HepG2 (cell line): ENCODE results near the gene C1QTNF6. TPM values are rescaled to one million over a fixed set of nuclear protein-coding genes. Genes with fewer than 3 reads are reported as not detected.

Experiments
- ATAC-seq: fragments of 200-7000 bp; cut with Tn5 transposase; 3 replicates; pipeline ENCODE4 v1.9.1; 2020; ENCODE audit warnings: mild to moderate bottlenecking, moderate library complexity
- BruUV-seq: library from RNA; stranded (reverse); fragments of 400-500 nt; replicated peaks from 2 replicates; lab custom pipeline; 2021; lab: Mats Ljungman, UMichigan
- CTCF ChIA-PET: fragments of 300-600 bp; formaldehyde crosslinking; extraction: SDS; loops from one replicate; lab custom pipeline; 2021; ENCODE audit warnings: low total read pairs, inconsistent platforms, low intra/inter-chr PET ratio; lab: Yijun Ruan, JAX
- POLR2A ChIA-PET: fragments of 350-600 bp; sonication (Branson Sonifier 250); formaldehyde crosslinking; loops from one replicate; lab custom pipeline; 2020; ENCODE audit warnings: antibody characterized with exemption, inconsistent platforms; lab: Yijun Ruan, JAX
- DNase-seq: peaks from one replicate; pipeline ENCODE4 v3.0.0-alpha.2; 2015; ENCODE audit warnings: low spot score
- FAIRE-seq: peaks from 3 replicates; lab custom pipeline; 2011; peaks lifted over from hg19 to GRCh38; lab: Jason Lieb, UNC
- H2AFZ ChIP-seq: one replicate; pipeline ENCODE4 v1.6.1; 2011; ENCODE audit warnings: low read length, inconsistent platforms
- H3K27ac ChIP-seq: fragments of 300-600 bp; 3 replicates; pipeline ENCODE4 v1.8.0; 2011; ENCODE audit warnings: mixed run types, mild to moderate bottlenecking, mixed read lengths, low read length, inconsistent platforms; ENCODE audit not compliant: insufficient read depth; ENCODE audit errors: extremely low read length
- H3K27me3 ChIP-seq, 2 experiments: fragments of 200-600 bp in 1 of 2; 2 replicates in 1 of 2; 3 replicates in 1 of 2; pipeline versions ENCODE4 v1.6.0 to v1.8.0; 2011; ENCODE audit warnings: low read length in 2 of 2, mild to moderate bottlenecking in 2 of 2, moderate library complexity in 2 of 2, inconsistent platforms in 1 of 2; ENCODE audit not compliant: insufficient read depth in 2 of 2, control insufficient read depth in 1 of 2
- H3K36me3 ChIP-seq, 2 experiments: fragments of 200-600 bp in 1 of 2; replicated peaks in 1 of 2; 2 replicates in 1 of 2; 3 replicates in 1 of 2; pipeline versions ENCODE4 v1.5.1 to v1.8.0; 2011; ENCODE audit warnings: low read length in 2 of 2, inconsistent platforms in 1 of 2; ENCODE audit not compliant: insufficient read depth in 2 of 2, control insufficient read depth in 1 of 2
- H3K4me1 ChIP-seq: 2 replicates; pipeline ENCODE4 v1.5.1; 2012; ENCODE audit warnings: low read length, inconsistent platforms; ENCODE audit not compliant: insufficient read depth
- H3K4me2 ChIP-seq: 2 replicates; pipeline ENCODE4 v1.6.0; 2011; ENCODE audit warnings: low read depth, low read length, inconsistent platforms
- H3K4me3 ChIP-seq, 3 experiments: fragments of 200-600 bp in 1 of 3; sonication (generic), shearing (Covaris generic) in 1 of 3; replicated peaks in 1 of 3; 2 replicates each; pipeline ENCODE4 v1.5.1; 2011 to 2016; ENCODE audit warnings: low read length in 3 of 3, inconsistent platforms in 2 of 3, low read depth in 2 of 3, mild to moderate bottlenecking in 2 of 3, control low read depth in 1 of 3, mixed read lengths in 1 of 3; ENCODE audit not compliant: insufficient read depth in 1 of 3
- H3K79me2 ChIP-seq: one replicate; pipeline ENCODE4 v1.6.1; 2011; ENCODE audit warnings: low read length, inconsistent platforms; ENCODE audit not compliant: insufficient read depth
- H3K9ac ChIP-seq: 2 replicates; pipeline ENCODE4 v1.6.0; 2011; ENCODE audit warnings: mild to moderate bottlenecking, low read depth, low read length, inconsistent platforms; ENCODE audit not compliant: insufficient read depth
- H3K9me3 ChIP-seq: 2 replicates; pipeline ENCODE4 v1.5.1; 2012; ENCODE audit warnings: mild to moderate bottlenecking, low read length
- H4K20me1 ChIP-seq: 2 replicates; pipeline ENCODE4 v1.6.0; 2011; ENCODE audit warnings: inconsistent platforms, mild to moderate bottlenecking, low read length, moderate library complexity; ENCODE audit not compliant: insufficient read depth
- KLF9 ChIP-seq: IDR thresholded peaks from 2 replicates; pipeline ENCODE4 v1.6.1; 2016; ENCODE audit warnings: low read depth
- MBNL3 ChIP-seq: fragments of 250-450 bp; sonication (Bioruptor Pico); conservative IDR thresholded peaks from 2 replicates; pipeline ENCODE4 v1.8.0; 2022; ENCODE audit warnings: mild to moderate bottlenecking, inconsistent platforms
- SATB2 ChIP-seq: sonication (generic); formaldehyde crosslinking; IDR thresholded peaks from 2 replicates; pipeline ENCODE4 v1.5.0; 2020; ENCODE audit warnings: missing genetic modification reagents
- ZNF350 ChIP-seq: sonication (generic); formaldehyde crosslinking; IDR thresholded peaks from 2 replicates; pipeline ENCODE4 v1.4.0; 2020; ENCODE audit warnings: mild to moderate bottlenecking, low read depth, missing genetic modification reagents, borderline replicate concordance
- ZNF557 ChIP-seq: sonication (generic); formaldehyde crosslinking; IDR thresholded peaks from 2 replicates; pipeline ENCODE4 v1.4.0; 2020; ENCODE audit warnings: missing genetic modification reagents
- ZNF713 ChIP-seq: sonication (generic); formaldehyde crosslinking; IDR thresholded peaks from 2 replicates; pipeline ENCODE4 v1.4.0; 2020; ENCODE audit warnings: mild to moderate bottlenecking, missing genetic modification reagents
- ZNF724P ChIP-seq: sonication (generic); formaldehyde crosslinking; IDR thresholded peaks from 2 replicates; pipeline ENCODE4 v1.8.0; 2022; ENCODE audit warnings: missing genetic modification reagents, borderline replicate concordance
- ZNF790 ChIP-seq: sonication (generic); formaldehyde crosslinking; IDR thresholded peaks from 2 replicates; pipeline ENCODE4 v1.8.0; 2022; ENCODE audit warnings: missing genetic modification reagents, mild to moderate bottlenecking, borderline replicate concordance
- ZNF878 ChIP-seq: sonication (generic); formaldehyde crosslinking; IDR thresholded peaks from 2 replicates; pipeline ENCODE4 v1.8.1; 2023; ENCODE audit warnings: mild to moderate bottlenecking, missing genetic modification reagents, moderate library complexity
- WGBS: methylation state at CpG from one replicate; pipeline ENCODE4 v1.1.6; 2017; ENCODE audit warnings: low lambda C conversion rate; 5-methylcytosine and 5-hydroxymethylcytosine counted together
- in situ Hi-C: cut with HindIII; loops from 2 replicates; pipeline ENCODE4 v1.10.0; 2017; ENCODE audit warnings: low pct_unique_long_range_greater_than_20kb; ENCODE audit not compliant: extremely low pct_ligation_motif_present
- intact Hi-C: fragments of 100-400 bp; cut with micrococcal nuclease; formaldehyde crosslinking; loops from one replicate; pipeline ENCODE4 v1.10.0; 2022; ENCODE audit not compliant: unreplicated experiment
- polyA plus RNA-seq, 8 experiments: library from polyadenylated mRNA; depleted of rRNA in 3 of 8; stranded (reverse) in 7 of 8; unstranded in 1 of 8; fragments of >200 nt; fragmentation: Illumina TruSeq in 4 of 8; extraction: Trizol in 4 of 8; gene quantifications; 2 replicates each; pipeline versions ENCODE4 v1.2.1 to v1.2.3, GENCODE V29; 2011 to 2016; ENCODE audit warnings: low read depth in 4 of 8, missing spikeins in 1 of 8, mixed read lengths in 1 of 8; ENCODE audit not compliant: insufficient read depth in 1 of 8
- total RNA-seq, 5 experiments: library from RNA; depleted of rRNA; stranded (reverse); fragments of >200 nt; fragmentation: Illumina TruSeq; extraction: Trizol; gene quantifications; 2 replicates each; pipeline ENCODE4 v1.2.3, GENCODE V29; 2016; ENCODE audit warnings: low read depth in 1 of 5
- TF ChIP-seq, protein P1 (sequence below): sonication (generic); formaldehyde crosslinking; IDR thresholded peaks from 2 replicates; pipeline ENCODE4 v1.4.0; 2020; ENCODE audit warnings: missing genetic modification reagents
- TF ChIP-seq, protein P2 (sequence below): IDR thresholded peaks from 2 replicates; pipeline ENCODE4 v1.6.1; 2016; ENCODE audit warnings: missing biosample characterization, missing genetic modification reagents, low read depth

The C1QTNF6 gene
- total and polyA plus RNA-seq, 2 of the 13 experiments (the other 11 are each of a cell fraction or from before 2014, with no cell fraction given) = 2.7 to 6.9 TPM

DNA sequence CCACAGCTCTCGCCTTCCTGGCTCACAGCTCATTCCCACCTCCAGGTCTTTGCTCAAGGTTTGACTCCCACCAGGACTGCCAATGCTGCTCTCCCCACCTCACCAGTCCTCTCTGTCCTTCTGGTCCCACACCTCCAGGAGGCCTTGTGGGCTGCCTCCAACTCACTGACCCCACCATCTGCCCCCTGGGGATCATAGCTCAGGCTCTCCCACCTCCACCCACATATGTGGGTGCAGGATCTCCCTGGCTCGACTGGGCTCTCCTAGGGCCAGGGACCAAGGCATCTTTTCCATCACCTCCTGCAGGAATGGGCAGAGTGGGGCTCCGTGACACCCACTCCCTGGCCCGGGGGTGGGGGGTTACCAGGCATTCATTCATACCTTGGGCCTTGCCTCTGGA is 38.0 kb upstream of the C1QTNF6 start:
- Histone ChIP-seq H3K27me3 (peaks cover 2 to 12% of the 10 kb centered on the region in 2 experiments; a peak in 3 of 5 replicates), H3K79me2 (no peaks in the 10 kb centered on the region), H3K27ac (no peak overlapping the region), H3K9me3 (no peaks in the 10 kb centered on the region), H3K36me3 (no peaks in the 10 kb centered on the region; a peak in 1 of 5 replicates), H4K20me1 (no peaks in the 10 kb centered on the region), H3K9ac (no peak overlapping the region), H3K4me1 (peaks cover 17% of the 10 kb centered on the region), H3K4me2 (no peak overlapping the region), H3K4me3 (no peak overlapping the region), H2AFZ (no peak overlapping the region)
- ChIA-PET CTCF (no interaction called here), POLR2A (no interaction called here)
- DNase-seq = no peak
- FAIRE-seq = no peak
- intact Hi-C loops = no loop called here
- no peak for ATAC-seq
- WGBS = 28% methylated on average over 2 of the region's 4 CpGs
- no peak for TF ChIP-seq ZNF724P (CRISPR knock-in tag)
- no peak for TF ChIP-seq ZNF350 (CRISPR knock-in tag)
- no peak for TF ChIP-seq KLF9
- no peak for TF ChIP-seq ZNF713 (CRISPR knock-in tag)
- TF ChIP-seq, protein P1, sequence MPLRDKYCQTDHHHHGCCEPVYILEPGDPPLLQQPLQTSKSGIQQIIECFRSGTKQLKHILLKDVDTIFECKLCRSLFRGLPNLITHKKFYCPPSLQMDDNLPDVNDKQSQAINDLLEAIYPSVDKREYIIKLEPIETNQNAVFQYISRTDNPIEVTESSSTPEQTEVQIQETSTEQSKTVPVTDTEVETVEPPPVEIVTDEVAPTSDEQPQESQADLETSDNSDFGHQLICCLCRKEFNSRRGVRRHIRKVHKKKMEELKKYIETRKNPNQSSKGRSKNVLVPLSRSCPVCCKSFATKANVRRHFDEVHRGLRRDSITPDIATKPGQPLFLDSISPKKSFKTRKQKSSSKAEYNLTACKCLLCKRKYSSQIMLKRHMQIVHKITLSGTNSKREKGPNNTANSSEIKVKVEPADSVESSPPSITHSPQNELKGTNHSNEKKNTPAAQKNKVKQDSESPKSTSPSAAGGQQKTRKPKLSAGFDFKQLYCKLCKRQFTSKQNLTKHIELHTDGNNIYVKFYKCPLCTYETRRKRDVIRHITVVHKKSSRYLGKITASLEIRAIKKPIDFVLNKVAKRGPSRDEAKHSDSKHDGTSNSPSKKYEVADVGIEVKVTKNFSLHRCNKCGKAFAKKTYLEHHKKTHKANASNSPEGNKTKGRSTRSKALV (CRISPR knock-in tag) = no peak
- no peak for TF ChIP-seq SATB2 (CRISPR knock-in tag)
- no peak for TF ChIP-seq ZNF557 (CRISPR knock-in tag)
- TF ChIP-seq MBNL3 (CRISPR knock-in tag) = no peak
- TF ChIP-seq, protein P2, sequence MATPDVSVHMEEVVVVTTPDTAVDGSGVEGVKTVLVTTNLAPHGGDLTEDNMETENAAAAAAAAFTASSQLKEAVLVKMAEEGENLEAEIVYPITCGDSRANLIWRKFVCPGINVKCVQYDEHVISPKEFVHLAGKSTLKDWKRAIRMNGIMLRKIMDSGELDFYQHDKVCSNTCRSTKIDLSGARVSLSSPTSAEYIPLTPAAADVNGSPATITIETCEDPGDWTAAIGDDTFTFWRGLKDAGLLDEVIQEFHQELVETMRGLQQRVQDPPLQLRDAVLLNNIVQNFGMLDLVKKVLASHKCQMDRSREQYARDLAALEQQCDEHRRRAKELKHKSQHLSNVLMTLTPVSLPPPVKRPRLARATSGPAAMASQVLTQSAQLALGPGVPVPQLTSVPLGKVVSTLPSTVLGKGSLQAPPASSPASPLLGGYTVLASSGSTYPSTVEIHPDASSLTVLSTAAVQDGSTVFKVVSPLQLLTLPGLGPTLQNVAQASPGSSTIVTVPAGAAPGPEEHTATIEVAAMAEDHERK (CRISPR knock-in tag) = no peak
- TF ChIP-seq ZNF878 = no peak
- no peak for TF ChIP-seq ZNF790
- in situ Hi-C loops = no loop called here
- BruUV-seq = no TSS peak
